Right lobe of liver (tissue), 6 donors: ENCODE data around the gene HEXB. TPM values are rescaled to one million over a fixed set of nuclear protein-coding genes. Genes with fewer than 3 reads are reported as not detected.

Experiments used
- ATAC-seq, 4 donors: fragments of 200-7000 bp; cut with Tn5 transposase; one replicate each; pipeline ENCODE4 v1.9.1; 2020; ENCODE audit warnings: mild to moderate bottlenecking in 4 of 4, moderate library complexity in 4 of 4
- DNase-seq, 3 donors: peaks; one replicate each; pipeline ENCODE4 v3.0.0-alpha.2; 2020
- H3K27ac ChIP-seq, 3 donors: fragments of 200-600 bp; one replicate each; pipeline ENCODE4 v1.8.0; 2022
- H3K27me3 ChIP-seq, 2 donors: fragments of 200-600 bp; one replicate each; pipeline ENCODE4 v1.8.0; 2022
- H3K36me3 ChIP-seq, 4 donors: fragments of 200-600 bp; sonication (generic) in 1 of 4; one replicate each; pipeline versions ENCODE4 v1.5.1 to v1.8.0; 2017 to 2022; ENCODE audit warnings: control low read depth in 1 of 4
- H3K4me1 ChIP-seq, 4 donors: fragments of 200-600 bp; sonication (generic) in 1 of 4; one replicate each; pipeline versions ENCODE4 v1.5.1 to v1.8.0; 2017 to 2022; ENCODE audit warnings: control low read depth in 1 of 4
- H3K4me3 ChIP-seq, 3 donors: fragments of 200-600 bp; one replicate each; pipeline ENCODE4 v1.8.0; 2022
- H3K9me3 ChIP-seq, 4 donors: fragments of 200-600 bp; sonication (generic) in 1 of 4; one replicate each; pipeline versions ENCODE4 v1.5.1 to v1.8.0; 2017 to 2022; ENCODE audit warnings: control low read depth in 1 of 4
- CTCF ChIP-seq, 4 donors: fragments of 200-600 bp in 3 of 4; fragments of 450-650 bp in 1 of 4; IDR thresholded peaks; one replicate each; pipeline versions ENCODE4 v1.5.1 to v1.8.0; 2016 to 2022; ENCODE audit warnings: antibody characterized with exemption in 4 of 4, mild to moderate bottlenecking in 2 of 4
- POLR2A ChIP-seq: fragments of 450-650 bp; IDR thresholded peaks from one replicate; pipeline ENCODE4 v1.6.1; 2017; ENCODE audit warnings: antibody characterized with exemption, mild to moderate bottlenecking
- WGBS: methylation state at CpG from one replicate; pipeline ENCODE4 v1.1.6; 2018; ENCODE audit warnings: low coverage, low lambda C conversion rate; ENCODE audit not compliant: insufficient coverage; ENCODE audit errors: missing lambda C conversion rate; 5-methylcytosine and 5-hydroxymethylcytosine counted together
- intact Hi-C, 2 donors: fragments of 100-400 bp; cut with DNase I; formaldehyde crosslinking; loops; one replicate each; pipeline versions ENCODE4 v1.11.2 to v1.14.1; 2022
- long read RNA-seq: library from polyadenylated mRNA; unstranded; transcript quantifications from one replicate; pipeline ENCODE4 v2.0.0, GENCODE V29; 2019
- total RNA-seq, 6 experiments: library from RNA; depleted of rRNA in 2 of 6; stranded (reverse); fragments of >200 nt in 2 of 6; fragmentation: NEBNext Ultra II Directional in 3 of 6; extraction: Animal tissue kit (Norgen Biotek cat#: 25700) in 3 of 6; gene quantifications; one replicate each; pipeline versions ENCODE4 v1.1.0 to v1.2.4, GENCODE V29; 2016 to 2023
- donor health status: DM: no; HTN: yes; CAD: no.
- donor health status: DM: no; HTN: no; CAD: no.
- donor health status: DM: no; HTN: no; CAD: no.
- donor health status: DM: no; HTN: yes; CAD: no.
- donor health status: DM: no; HTN: yes; CAD: no.

Gene HEXB
- 100 to 1,000 TPM in 3 of 6 experiments, 10 to 100 TPM in 3; 67.8 to 174 (median 121) TPM for total RNA-seq
- long read RNA-seq, transcript HEXB-201 (14 exons, 1,901 nt), result major isoform, 21 of 22 reads
- long read RNA-seq, partial matches to known transcripts, result 0 of 22 reads
- long read RNA-seq, other reads (novel, unspliced or antisense), result 1 of 22 reads

GRCh38 chr5:74684900-74685851, at the start of gene HEXB:
HEXB (plus strand) TSS chr5:74685233; CDS start chr5:74685261, 28 bp downstream.
- peak; percentile 93 to 95 (median 94) for DNase-seq
- Histone ChIP-seq H3K36me3 (peaks cover 0 to 11% (median 0%) of the 10 kb centered on the region in 4 donors), H3K27me3 (no peaks in the 10 kb centered on the region), H3K9me3 (no peaks in the 10 kb centered on the region), H3K4me3 (peak within 1 kb of the TSS; percentile 63 to 98 (median 74)), H3K27ac (peak within 1 kb of the TSS; percentile 66 to 87 (median 84)), H3K4me1 (peaks cover 0 to 20% (median 3%) of the 10 kb centered on the region in 4 donors)
- intact Hi-C loops, result no loop called here
- peak in 2 of 4 donors; percentile 3 to 7 for TF ChIP-seq CTCF (IDR thresholded peaks at IDR 0.05)
- TF ChIP-seq POLR2A, result peak; percentile 97
- ATAC-seq, result peak; percentile 96 to 99 (median 98)
- 3% methylated on average over 15 of the region's 78 CpGs for WGBS

GRCh38 chr5:74636149-74636548, 48.9 kb upstream of the HEXB start:
- 86% methylated on average over 5 of the region's 12 CpGs for WGBS
- Histone ChIP-seq H3K4me1 (peaks cover 0 to 17% (median 1%) of the 10 kb centered on the region in 4 donors), H3K9me3 (no peaks in the 10 kb centered on the region), H3K27me3 (no peaks in the 10 kb centered on the region), H3K27ac (no peak overlapping the region), H3K4me3 (no peak overlapping the region), H3K36me3 (peaks cover 0 to 22% (median 5%) of the 10 kb centered on the region in 4 donors)
- no peak for DNase-seq
- no peak for TF ChIP-seq CTCF (IDR thresholded peaks at IDR 0.05)
- no peak for TF ChIP-seq POLR2A
- no peak for ATAC-seq
- intact Hi-C loops, result no loop called here

- Histone ChIP-seq H3K36me3 (peaks cover 0 to 22% (median 5%) of the 10 kb centered on the region in 4 donors), H3K27ac (no peak overlapping the region), H3K4me3 (no peak overlapping the region), H3K9me3 (no peaks in the 10 kb centered on the region), H3K27me3 (no peaks in the 10 kb centered on the region), H3K4me1 (peaks cover 0 to 15% (median 1%) of the 10 kb centered on the region in 4 donors)
- no peak for TF ChIP-seq CTCF (IDR thresholded peaks at IDR 0.05)
- no peak for TF ChIP-seq POLR2A
- DNase-seq (no peak), ATAC-seq (no peak)
- WGBS, result 48% methylated on average over 4 of the region's 4 CpGs
- intact Hi-C loops, result no loop called here
These were observed 48.5 kb upstream of the HEXB start for GRCh38 chr5:74636552-74636951.

GRCh38 chr5:74638544-74638969, 46.5 kb upstream of the HEXB start:
- TF ChIP-seq CTCF (IDR thresholded peaks at IDR 0.05) (no peak), POLR2A (no peak)
- DNase-seq (no peak), ATAC-seq (no peak)
- intact Hi-C loops, result no loop called here
- Histone ChIP-seq H3K36me3 (peaks cover 0 to 19% (median 4%) of the 10 kb centered on the region in 4 donors), H3K27ac (peak overlapping the region; percentile 56 to 92 (median 91)), H3K4me1 (peaks cover 0 to 15% (median 0%) of the 10 kb centered on the region in 4 donors), H3K27me3 (no peaks in the 10 kb centered on the region), H3K9me3 (no peaks in the 10 kb centered on the region), H3K4me3 (peak overlapping the region; percentile 79 to 88 (median 79))
- 0% methylated on average over 1 of the region's 1 CpG for WGBS
